Panc1 (cell line): ENCODE results near the gene TJAP1. TPM values are rescaled to one million over a fixed set of nuclear protein-coding genes. Genes with fewer than 3 reads are reported as not detected.

Source experiments
- ATAC-seq: fragments of 200-7000 bp; cut with Tn5 transposase; 2 replicates; pipeline ENCODE4 v1.9.1; 2020; ENCODE audit warnings: mild to moderate bottlenecking, moderate library complexity
- BruUV-seq: library from RNA; stranded (reverse); fragments of 400-500 nt; replicated peaks from 2 replicates; lab custom pipeline; 2021; lab: Mats Ljungman, UMichigan
- CTCF ChIA-PET: fragments of 300-600 bp; sonication (Branson Sonifier 250); formaldehyde crosslinking; loops from one replicate; lab custom pipeline; 2022; ENCODE audit warnings: antibody characterized with exemption; lab: Charles Lee
- POLR2A ChIA-PET: fragments of 300-600 bp; sonication (Branson Sonifier 250); formaldehyde crosslinking; loops from one replicate; lab custom pipeline; 2022; ENCODE audit warnings: antibody characterized with exemption; lab: Charles Lee
- DNase-seq: peaks from one replicate; pipeline ENCODE4 v3.0.0-alpha.2; 2010; ENCODE audit warnings: low read depth, low spot score
- H3K27ac ChIP-seq: 2 replicates; pipeline ENCODE4 v1.5.1; 2011; ENCODE audit warnings: mild to moderate bottlenecking, low read length, inconsistent platforms
- H3K27me3 ChIP-seq: fragments of 200-500 bp; sonication (Bioruptor generic); 2 replicates; pipeline ENCODE4 v1.6.0; 2014; ENCODE audit warnings: low read length, inconsistent platforms; ENCODE audit not compliant: control insufficient read depth, insufficient read depth
- H3K36me3 ChIP-seq: fragments of 200-500 bp; sonication (Bioruptor generic); 2 replicates; pipeline ENCODE4 v1.5.1; 2014; ENCODE audit warnings: inconsistent platforms, mild to moderate bottlenecking, low read length, moderate library complexity; ENCODE audit not compliant: control insufficient read depth, insufficient read depth
- H3K4me1 ChIP-seq: 2 replicates; pipeline ENCODE4 v1.5.1; 2011; ENCODE audit warnings: inconsistent platforms, mild to moderate bottlenecking, low read length, moderate library complexity; ENCODE audit not compliant: control insufficient read depth, insufficient read depth
- H3K4me3 ChIP-seq, 2 experiments: 2 replicates each; pipeline ENCODE4 v1.5.1; 2011 to 2012; ENCODE audit warnings: low read depth in 2 of 2, low read length in 2 of 2, mild to moderate bottlenecking in 2 of 2, inconsistent platforms in 1 of 2, moderate library complexity in 1 of 2
- H3K9me3 ChIP-seq: fragments of 200-500 bp; sonication (Bioruptor generic); 2 replicates; pipeline ENCODE4 v1.5.1; 2014; ENCODE audit warnings: low read depth, mild to moderate bottlenecking, inconsistent platforms, low read length, moderate library complexity; ENCODE audit not compliant: control insufficient read depth, insufficient read depth
- CTCF ChIP-seq: fragments of 450-650 bp; IDR thresholded peaks from 2 replicates; pipeline ENCODE4 v1.5.1; 2017; ENCODE audit warnings: mild to moderate bottlenecking
- POLR2AphosphoS5 ChIP-seq: IDR thresholded peaks from 2 replicates; pipeline ENCODE4 v1.6.1; 2012; ENCODE audit warnings: mild to moderate bottlenecking, low read depth, low read length, moderate library complexity
- REST ChIP-seq, 2 experiments: IDR thresholded peaks; 2 replicates each; pipeline ENCODE4 v1.6.1; 2011 to 2012; ENCODE audit warnings: low read depth in 2 of 2, control low read depth in 1 of 2, low read length in 1 of 2, mild to moderate bottlenecking in 1 of 2, moderate library complexity in 1 of 2; ENCODE audit not compliant: insufficient read depth in 1 of 2
- SIN3A ChIP-seq: IDR thresholded peaks from 2 replicates; pipeline ENCODE4 v1.6.1; 2012; ENCODE audit warnings: low read depth, mild to moderate bottlenecking, low read length, moderate library complexity, borderline replicate concordance; ENCODE audit not compliant: insufficient read depth
- TCF7L2 ChIP-seq: IDR thresholded peaks from 2 replicates; pipeline ENCODE4 v1.6.1; 2011; ENCODE audit warnings: mild to moderate bottlenecking, low read depth, low read length, inconsistent platforms
- in situ Hi-C: cut with HindIII; loops from 2 replicates; pipeline ENCODE4 v1.10.0; 2016; ENCODE audit warnings: low sequenced_read_pairs, low pct_unique_long_range_greater_than_20kb
- intact Hi-C: fragments of 100-400 bp; cut with micrococcal nuclease; formaldehyde crosslinking; loops from one replicate; pipeline ENCODE4 v1.10.0; 2022; ENCODE audit not compliant: unreplicated experiment
- total RNA-seq: library from RNA; stranded (reverse); gene quantifications from one replicate; pipeline ENCODE4 v1.2.1, GENCODE V29; 2021; ENCODE audit not compliant: unreplicated experiment

Gene TJAP1
- total RNA-seq, 1 experiment from 2014 or later: 42.7 TPM

GRCh38 chr6:43490523-43490939 lies 13.2 kb downstream of the TJAP1 start:
- in situ Hi-C loops (no loop called here), intact Hi-C loops (no loop called here)
- no TSS peak for BruUV-seq
- Histone ChIP-seq H3K4me1 (peaks cover 11% of the 10 kb centered on the region), H3K4me3 (no peak overlapping the region), H3K27me3 (no peaks in the 10 kb centered on the region), H3K9me3 (no peaks in the 10 kb centered on the region), H3K27ac (no peak overlapping the region), H3K36me3 (no peaks in the 10 kb centered on the region)
- TF ChIP-seq POLR2AphosphoS5 (no peak), REST (IDR thresholded peaks at IDR 0.05; ENCODE audit: insufficient read depth in 1 of 2, low read depth in 2 of 2, low read length in 1 of 2) (no peak), CTCF (no peak), TCF7L2 (no peak), SIN3A (no peak)
- POLR2A ChIA-PET: interaction anchor here (0.6 kb wide), 1 partner anchor 26 kb away, joined by 3 read pairs; no protein-coding TSS in a partner anchor
- CTCF ChIA-PET: no interaction called here
- ATAC-seq: no peak
- no peak for DNase-seq

GRCh38 chr6:43491750-43492661 lies 14.6 kb downstream of the TJAP1 start:
- no TSS peak for BruUV-seq
- ATAC-seq (peak; percentile 36; the same call in 1 of the 2 replicates), DNase-seq (no peak)
- Histone ChIP-seq H3K4me1 (peaks cover 19% of the 10 kb centered on the region), H3K36me3 (no peaks in the 10 kb centered on the region), H3K9me3 (no peaks in the 10 kb centered on the region), H3K27ac (no peak overlapping the region), H3K4me3 (no peak overlapping the region), H3K27me3 (no peaks in the 10 kb centered on the region)
- ChIA-PET CTCF (no interaction called here), POLR2A (no interaction called here)
- TF ChIP-seq TCF7L2 (no peak), POLR2AphosphoS5 (no peak), SIN3A (no peak), CTCF (no peak), REST (IDR thresholded peaks at IDR 0.05; ENCODE audit: insufficient read depth in 1 of 2, low read depth in 2 of 2, low read length in 1 of 2) (no peak)
- in situ Hi-C loops (no loop called here), intact Hi-C loops (no loop called here)
